Activated CD4-positive, alpha-beta T cell treated with anti-CD3 and anti-CD28 coated beads, Interleukin-2, amount 50 U/mL, for 1 hour (primary cell): ENCODE measurements around the gene DGUOK.

Source experiments
- DNase-seq: peaks from one replicate; pipeline ENCODE4 v3.0.0-alpha.2; 2020

DGUOK gene

DNA sequence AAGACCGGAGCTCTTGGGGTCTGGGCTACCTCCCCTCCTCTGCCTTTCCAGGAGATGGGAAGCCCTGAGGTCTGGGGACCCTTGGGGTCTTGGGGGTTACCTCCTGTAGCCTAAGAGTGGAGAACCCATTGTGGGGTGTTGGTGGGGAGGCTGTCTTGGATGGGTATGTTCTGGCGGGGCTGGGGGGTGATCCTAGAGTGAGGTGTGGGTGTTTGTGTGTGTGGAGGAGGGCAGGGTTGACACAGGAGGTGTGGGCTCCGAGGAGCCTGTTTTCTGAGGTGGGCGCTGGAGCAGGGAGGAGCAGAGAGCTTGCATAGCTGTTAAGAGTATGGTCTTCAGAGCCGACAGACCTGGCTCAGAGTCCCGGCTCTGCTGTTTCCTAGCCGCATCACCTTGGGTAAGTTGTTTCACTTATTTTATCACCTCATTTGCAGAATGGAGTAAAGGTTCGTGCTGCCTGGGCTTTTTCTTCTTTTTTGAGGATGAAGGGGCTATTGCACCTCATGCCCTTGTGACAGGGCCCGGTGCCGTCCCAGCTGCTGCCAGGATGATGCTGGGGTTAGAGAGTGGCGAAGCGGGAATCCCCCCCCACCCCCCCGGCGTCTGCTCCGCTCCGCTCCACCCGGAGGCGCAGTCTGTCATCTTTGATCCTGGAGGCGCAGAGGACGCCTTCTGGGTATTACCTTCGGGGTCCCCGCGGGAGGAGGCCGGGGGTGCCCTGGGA is 75.3 kb downstream of the DGUOK start:
- DNase-seq: no peak

DNA sequence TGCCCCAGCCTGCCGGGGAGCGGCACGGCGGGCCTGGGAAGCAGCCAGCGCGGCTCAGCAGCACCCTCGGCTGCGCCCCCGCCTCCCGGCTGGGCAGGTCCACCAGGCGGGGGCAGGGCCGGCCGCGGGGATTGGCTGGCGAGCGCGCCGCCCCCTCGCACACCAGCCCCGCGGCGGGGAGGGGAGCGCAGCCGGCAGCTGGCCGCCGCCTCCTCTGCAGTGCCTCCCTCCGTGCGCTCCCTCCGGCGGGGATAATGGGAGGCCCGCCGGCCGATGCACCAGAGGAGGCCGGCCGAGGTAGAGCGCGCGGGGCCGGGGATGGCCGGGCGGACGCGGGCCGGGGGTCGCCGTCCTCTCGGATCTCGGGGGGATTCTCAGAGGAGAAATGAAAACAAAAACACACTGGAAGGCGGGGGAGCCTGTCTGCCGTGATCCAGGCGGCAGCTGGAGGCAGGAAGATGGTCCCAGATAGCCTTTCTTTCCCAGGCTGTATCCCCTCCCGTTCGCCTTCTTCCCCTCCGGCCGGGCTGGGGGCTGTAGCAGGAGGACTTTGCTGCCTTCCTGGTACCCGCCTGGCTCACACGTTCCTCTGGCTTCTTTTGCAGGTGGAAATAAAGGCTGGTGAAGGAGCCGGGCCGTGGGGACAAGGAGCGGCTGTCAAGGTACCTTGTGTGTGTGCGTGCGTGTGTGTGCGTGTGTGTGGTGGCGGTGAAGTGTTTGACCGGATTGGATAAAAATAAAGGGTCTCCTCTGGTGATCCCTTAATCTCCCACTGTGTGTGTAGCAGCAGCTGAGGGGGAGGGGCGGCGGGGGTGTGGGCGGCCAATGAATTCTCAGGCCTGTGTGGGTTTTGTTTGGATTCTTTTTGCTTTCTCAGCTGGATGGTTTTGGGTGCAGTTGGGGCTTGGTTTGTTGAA is 76.1 kb downstream of the DGUOK start:
- DNase-seq: peak; percentile 74

DNA sequence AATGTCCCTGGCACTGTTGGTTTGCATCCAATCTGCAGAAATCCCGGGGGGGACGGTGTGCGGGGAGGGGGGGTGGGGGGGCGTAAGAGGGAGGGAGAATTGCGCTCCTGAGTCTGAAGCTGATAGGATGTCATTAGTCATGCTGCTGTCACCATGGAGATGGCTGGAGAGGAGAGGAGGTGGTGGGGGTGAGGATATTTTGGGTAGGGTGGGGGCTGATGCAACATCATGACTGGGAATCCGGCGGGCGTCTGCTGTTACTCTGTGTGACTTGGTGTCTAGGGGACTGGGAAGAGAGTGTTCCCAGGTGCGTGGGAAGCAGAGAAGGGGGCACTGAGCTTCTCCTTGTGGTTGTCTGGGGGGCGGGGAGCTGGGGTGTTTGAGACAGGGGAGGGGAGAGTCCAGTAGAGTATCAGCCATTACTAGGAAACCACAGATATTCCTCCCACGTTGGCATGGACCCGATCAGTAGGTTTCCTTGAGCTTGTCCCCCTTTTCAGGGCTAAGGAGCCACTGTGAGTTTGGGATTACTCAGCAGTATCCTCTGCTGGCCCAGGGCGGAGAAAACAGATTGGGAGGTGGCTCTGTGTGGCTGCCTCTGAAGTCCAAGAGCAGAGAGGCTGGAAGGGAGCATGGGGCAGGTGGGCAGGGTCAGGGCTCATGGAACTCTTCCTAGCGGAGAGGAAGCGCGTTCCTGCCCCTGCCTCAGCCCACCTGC is 77.0 kb downstream of the DGUOK start:
- no peak for DNase-seq

DNA sequence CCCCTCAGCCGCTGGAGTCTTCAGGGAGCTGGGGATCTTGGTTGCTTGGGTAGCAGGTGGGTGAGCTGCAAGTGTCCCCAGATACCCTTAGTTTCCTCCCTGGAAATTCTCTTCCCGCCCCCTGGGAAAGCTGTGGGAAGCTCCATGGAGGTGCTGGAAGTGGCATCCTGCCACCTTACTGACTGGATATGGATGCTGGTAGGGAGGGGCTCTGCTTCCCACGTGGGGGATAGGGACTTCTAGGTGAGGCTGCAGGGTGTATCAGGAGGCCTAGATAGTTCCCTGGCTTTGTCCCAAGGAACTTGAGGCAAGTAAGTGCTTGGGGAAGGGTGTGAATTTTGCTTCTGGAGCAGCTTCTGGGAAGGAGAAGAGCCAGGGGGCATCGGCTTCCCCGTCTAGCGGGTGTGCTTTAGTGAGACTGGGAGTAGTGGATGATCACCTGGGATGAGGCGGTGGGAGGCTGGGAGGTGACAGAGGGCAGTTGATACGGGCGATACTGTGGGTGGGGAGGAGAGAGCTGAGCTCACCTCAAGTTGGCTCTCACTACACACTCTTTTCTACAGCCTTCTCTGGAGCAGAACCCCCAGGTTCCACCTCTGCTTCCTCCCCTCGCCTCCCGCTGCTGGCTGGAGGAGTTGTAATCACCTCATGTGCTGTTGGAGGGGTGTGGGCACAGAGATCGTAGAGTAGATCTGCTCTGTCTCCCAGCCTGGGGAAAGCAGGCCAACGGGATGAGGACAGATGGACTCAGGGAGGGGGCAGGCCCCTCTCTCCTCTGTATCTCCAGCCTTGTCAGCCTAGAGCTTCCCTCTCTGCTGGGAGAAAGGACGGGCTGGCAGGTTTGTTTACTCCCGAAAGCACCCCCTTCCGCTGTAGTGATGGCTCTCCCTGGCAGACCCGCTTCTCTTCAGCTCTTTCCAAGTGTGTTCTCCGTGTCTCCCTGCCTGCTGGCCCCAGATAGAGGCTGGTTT is 77.8 kb downstream of the DGUOK start:
- no peak for DNase-seq

DNA sequence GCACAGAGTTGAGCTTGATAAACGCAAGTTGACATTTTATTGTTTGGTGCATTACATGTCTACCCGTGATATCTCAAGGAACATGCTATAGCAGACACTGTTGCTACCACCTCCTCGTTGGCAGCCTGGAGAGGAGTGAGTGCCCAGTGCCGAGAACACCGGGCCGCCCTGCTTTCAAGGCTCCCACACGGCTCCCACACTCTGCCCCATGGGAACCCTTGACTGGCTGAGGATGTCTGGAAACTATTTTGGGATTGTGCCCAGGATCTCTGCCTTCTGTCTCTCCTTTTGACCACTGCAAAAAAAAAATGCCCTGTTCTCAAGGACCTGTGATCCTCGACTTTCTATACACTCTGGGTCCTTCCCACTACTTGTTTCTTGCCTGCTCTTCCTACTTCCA is 79.1 kb downstream of the DGUOK start:
- DNase-seq: no peak

DNA sequence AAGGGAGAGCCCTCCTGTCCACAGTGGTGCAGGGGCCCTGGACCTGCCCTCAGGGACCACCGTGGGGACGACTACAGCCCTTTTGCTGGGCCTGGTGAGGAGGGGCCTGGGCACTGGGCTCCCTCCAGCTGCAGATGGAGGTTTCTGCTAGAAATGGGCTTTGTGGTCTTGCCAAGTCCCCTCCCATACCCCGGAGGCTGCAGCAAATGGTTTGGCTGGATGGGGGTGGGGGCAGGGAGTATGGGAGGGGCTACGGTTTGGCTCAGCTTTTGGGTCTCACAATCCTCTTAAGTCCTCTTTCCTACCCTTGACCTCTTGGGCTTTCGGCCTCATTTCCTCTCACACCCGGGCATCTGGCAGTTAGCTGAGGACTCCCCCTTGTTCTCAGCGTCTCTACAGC is 79.8 kb downstream of the DGUOK start:
- no peak for DNase-seq

DNA sequence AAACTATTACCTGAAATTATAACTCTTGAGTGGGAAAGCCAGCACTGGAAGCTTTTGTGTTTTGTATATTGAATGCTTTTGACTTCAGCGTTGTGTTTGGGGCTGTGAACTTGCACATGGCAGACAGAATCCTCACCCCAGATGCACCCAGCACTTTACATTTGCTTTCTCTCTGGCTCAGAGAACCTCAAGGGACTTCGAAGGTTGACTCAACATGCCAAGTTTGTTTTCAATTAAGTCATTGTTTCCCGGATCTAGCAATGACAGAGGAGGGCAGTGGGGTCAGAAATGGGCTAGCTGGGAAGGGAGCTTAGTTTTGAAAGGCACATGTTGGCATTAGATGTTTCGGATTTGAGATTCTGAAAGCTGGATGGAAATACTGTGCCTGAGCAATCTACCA is 80.4 kb downstream of the DGUOK start:
- no peak for DNase-seq

DNA sequence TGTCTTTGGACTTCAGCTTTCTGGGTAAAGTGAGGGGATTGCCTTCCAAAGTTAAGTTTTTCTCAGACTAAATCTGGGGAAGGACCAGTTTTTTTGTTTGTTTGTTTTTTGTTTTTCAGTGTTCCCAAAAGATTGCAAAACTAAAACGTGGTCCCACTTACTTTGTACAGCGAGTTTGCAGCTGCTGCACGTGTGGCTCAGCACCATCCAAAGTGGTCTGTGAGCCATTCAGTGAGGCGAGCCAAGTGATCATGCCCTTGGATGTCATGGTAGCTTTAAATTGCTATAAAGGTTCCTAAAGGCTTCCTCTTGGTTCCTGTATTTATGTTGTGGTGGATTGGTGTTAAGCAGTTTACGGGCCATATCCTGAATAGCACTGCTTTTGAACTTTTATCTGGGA is 81.0 kb downstream of the DGUOK start:
- no peak for DNase-seq
